Fibroblast of skin of right biceps (primary cell): ENCODE measurements around the gene RPL13A.

ENCODE experiments used
- DNase-seq: peaks from one replicate; pipeline ENCODE4 v3.0.0-alpha.2; 2013

The RPL13A gene

GRCh38 chr19:49486710-49487276 lies 615 bp upstream of the RPL13A start:
- no peak for DNase-seq

- DNase-seq = no peak
Observed at GRCh38 chr19:49488046-49488862, 846 bp downstream of the RPL13A start.

- no peak for DNase-seq
Observed at GRCh38 chr19:49488863-49489537, 1.6 kb downstream of the RPL13A start.

GRCh38 chr19:49489601-49490167 lies 2.3 kb downstream of the RPL13A start:
- DNase-seq = no peak

- no peak for DNase-seq
Observed at GRCh38 chr19:49490287-49491029, 3.0 kb downstream of the RPL13A start.

GRCh38 chr19:49491030-49491803 lies 3.8 kb downstream of the RPL13A start:
- DNase-seq = no peak

GRCh38 chr19:49491804-49492572 lies 4.6 kb downstream of the RPL13A start:
- no peak for DNase-seq

GRCh38 chr19:49492573-49493405 lies 5.4 kb downstream of the RPL13A start:
- peak; percentile 39 for DNase-seq

GRCh38 chr19:49496574-49497008 lies 9.2 kb downstream of the RPL13A start:
- DNase-seq = no peak

- DNase-seq = peak; percentile 59
Observed at GRCh38 chr19:49497047-49497788, 9.8 kb downstream of the RPL13A start.

GRCh38 chr19:49497789-49498103 lies 10.3 kb downstream of the RPL13A start:
- no peak for DNase-seq

- no peak for DNase-seq
Observed at GRCh38 chr19:49498475-49498874, 11.1 kb downstream of the RPL13A start.

GRCh38 chr19:49499030-49499670 lies 11.7 kb downstream of the RPL13A start:
- DNase-seq = no peak

GRCh38 chr19:49502866-49503581 lies 15.6 kb downstream of the RPL13A start:
- peak; percentile 76 for DNase-seq

GRCh38 chr19:49503582-49503962 lies 16.2 kb downstream of the RPL13A start:
- no peak for DNase-seq

- peak; percentile 48 for DNase-seq
Observed at GRCh38 chr19:49506575-49507105, 19.2 kb downstream of the RPL13A start.

- DNase-seq = no peak
Observed at GRCh38 chr19:49507803-49508494, 20.5 kb downstream of the RPL13A start.
